GM18526 (cell line): ENCODE measurements around the gene NIPSNAP2.

Experiments
- POLR2A ChIP-seq: IDR thresholded peaks from 3 replicates; pipeline ENCODE4 v1.6.1; 2011; ENCODE audit not compliant: insufficient read length; ENCODE audit errors: extremely low read depth

The NIPSNAP2 gene

GRCh38 chr7:55964261-55965099 is at the start of gene NIPSNAP2:
NIPSNAP2 (plus strand) TSS chr7:55964585; CDS start chr7:55964610, 25 bp downstream.
- peak; percentile 70 for TF ChIP-seq POLR2A

- no peak for TF ChIP-seq POLR2A
These were observed 46.6 kb upstream of the NIPSNAP2 start for GRCh38 chr7:55917771-55918170.

- no peak for TF ChIP-seq POLR2A
These were observed 36.2 kb upstream of the NIPSNAP2 start for GRCh38 chr7:55928006-55928767.

- no peak for TF ChIP-seq POLR2A
These were observed 32.8 kb upstream of the NIPSNAP2 start for GRCh38 chr7:55931421-55932151.

GRCh38 chr7:55939514-55940123 is 24.8 kb upstream of the NIPSNAP2 start:
- TF ChIP-seq POLR2A, result no peak

- no peak for TF ChIP-seq POLR2A
These were observed 17.8 kb upstream of the NIPSNAP2 start for GRCh38 chr7:55946545-55946944.

- TF ChIP-seq POLR2A, result peak; percentile 92
These were observed 12.6 kb upstream of the NIPSNAP2 start, which contains the start of gene MRPS17 for GRCh38 chr7:55951637-55952351. MRPS17 (plus strand) TSS chr7:55951877; CDS start chr7:55953196, 1,319 bp downstream.

- no peak for TF ChIP-seq POLR2A
These were observed 10.5 kb upstream of the NIPSNAP2 start for GRCh38 chr7:55953707-55954475.

GRCh38 chr7:55957190-55957589 is 7.2 kb upstream of the NIPSNAP2 start:
- no peak for TF ChIP-seq POLR2A

- no peak for TF ChIP-seq POLR2A
These were observed 2.4 kb upstream of the NIPSNAP2 start for GRCh38 chr7:55962014-55962413.

GRCh38 chr7:55963584-55964168 is 709 bp upstream of the NIPSNAP2 start:
- no peak for TF ChIP-seq POLR2A

GRCh38 chr7:55965100-55965470 is 700 bp downstream of the NIPSNAP2 start:
- TF ChIP-seq POLR2A, result no peak

GRCh38 chr7:55965805-55966421 is 1.5 kb downstream of the NIPSNAP2 start:
- no peak for TF ChIP-seq POLR2A
